Anterior cingulate cortex (tissue), 58 donors: ENCODE measurements around the gene PCGF3.
A peak's percentile ranks its signal among the peaks of the same experiment; 100 is the strongest.
"Not testable (repeated sequence)": the region's sequence is repeated elsewhere in the genome, so short reads cannot be mapped to it uniquely, and the experiment has no call there.

Source experiments
- DNase-seq, 58 donors: peaks; one replicate each; lab custom pipeline; 2025; lab: John Stamatoyannopoulos, UW

The PCGF3 gene

GRCh38 chr4:699816-700580, 5.6 kb upstream of the PCGF3 start:
- DNase-seq, result no peak

- DNase-seq, result peak in 2 of 58 donors; percentile 33 to 51
Observed at GRCh38 chr4:700587-701264, 4.9 kb upstream of the PCGF3 start.

GRCh38 chr4:702618-703048, 3.0 kb upstream of the PCGF3 start:
- peak in 7 of 58 donors; percentile 17 to 53 (median 31) for DNase-seq

- DNase-seq, result no peak
Observed at GRCh38 chr4:703336-704197, 2.1 kb upstream of the PCGF3 start.

GRCh38 chr4:704198-704891, 1.3 kb upstream of the PCGF3 start:
- DNase-seq, result no peak

GRCh38 chr4:704971-705277, 708 bp upstream of the PCGF3 start:
- DNase-seq, result no peak

- DNase-seq, result not testable (repeated sequence)
Observed at GRCh38 chr4:706083-706633, 526 bp downstream of the PCGF3 start.

GRCh38 chr4:706834-707598, 1.4 kb downstream of the PCGF3 start:
- DNase-seq, result no peak

- no peak for DNase-seq
Observed at GRCh38 chr4:707929-708630, 2.4 kb downstream of the PCGF3 start.

- no peak for DNase-seq
Observed at GRCh38 chr4:708631-708933, 3.0 kb downstream of the PCGF3 start.

- DNase-seq, result no peak
Observed at GRCh38 chr4:709348-709747, 3.7 kb downstream of the PCGF3 start.

- DNase-seq, result no peak
Observed at GRCh38 chr4:710116-710515, 4.5 kb downstream of the PCGF3 start.

- DNase-seq, result no peak
Observed at GRCh38 chr4:710916-711315, 5.3 kb downstream of the PCGF3 start.

GRCh38 chr4:712093-712492, 6.5 kb downstream of the PCGF3 start:
- no peak for DNase-seq

GRCh38 chr4:712916-713632, 7.4 kb downstream of the PCGF3 start:
- no peak for DNase-seq

GRCh38 chr4:714087-714486, 8.5 kb downstream of the PCGF3 start:
- no peak for DNase-seq

GRCh38 chr4:717601-718320, 12.1 kb downstream of the PCGF3 start:
- no peak for DNase-seq

- DNase-seq, result no peak
Observed at GRCh38 chr4:718460-718859, 12.8 kb downstream of the PCGF3 start.
